ENCODE results near the gene ARHGEF39.

DNA sequence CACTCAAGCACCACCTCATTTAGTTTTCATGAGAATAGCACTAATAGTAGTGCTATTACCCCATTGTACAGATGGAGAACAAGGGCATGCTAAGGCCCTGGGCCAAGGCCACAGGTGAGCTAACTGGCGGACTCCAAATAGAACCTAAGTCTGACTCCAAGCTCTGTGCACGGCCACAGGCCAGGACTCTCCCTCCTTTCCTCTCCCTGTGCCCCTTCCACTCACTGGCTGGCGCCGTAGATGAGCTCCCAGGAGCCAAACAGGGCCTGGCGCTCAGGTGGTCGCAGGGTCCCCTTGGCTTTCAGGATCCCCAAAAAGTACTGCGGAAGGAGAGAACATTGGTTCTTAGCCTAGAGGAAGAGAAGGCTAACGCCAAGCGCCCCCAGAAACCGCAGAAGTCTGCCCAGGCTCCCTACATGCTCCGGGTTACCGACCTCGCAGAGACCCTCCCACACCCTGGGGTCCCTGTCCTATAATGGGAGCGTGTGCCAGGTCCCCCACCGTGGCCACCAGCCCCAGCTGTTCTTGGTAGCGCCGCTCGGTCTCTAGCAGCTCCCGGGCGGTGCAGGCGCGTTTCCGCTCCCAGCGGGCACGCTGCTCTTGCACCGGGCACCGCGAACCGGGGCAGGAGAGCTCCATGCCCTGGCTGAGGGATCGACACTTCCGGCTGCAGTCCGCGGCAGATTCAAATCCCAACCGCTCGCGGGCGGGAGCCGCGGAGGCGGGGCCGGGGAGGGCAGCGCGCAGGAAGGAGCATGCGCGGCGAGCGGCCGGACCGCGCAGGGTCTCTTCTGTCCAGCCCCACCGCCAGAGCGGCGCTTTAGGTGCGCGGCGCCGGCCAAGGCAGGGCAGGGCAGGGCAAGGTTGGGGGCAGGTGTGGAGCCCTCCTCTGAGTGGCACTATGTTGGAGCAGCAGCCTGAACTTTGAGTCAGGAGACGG lies at the start of gene ARHGEF39:
- TF ChIP-seq POLR2A (IDR thresholded peaks at IDR 0.05): peak in 1 of 2 donors; percentile 48
- TF ChIP-seq, protein P1, sequence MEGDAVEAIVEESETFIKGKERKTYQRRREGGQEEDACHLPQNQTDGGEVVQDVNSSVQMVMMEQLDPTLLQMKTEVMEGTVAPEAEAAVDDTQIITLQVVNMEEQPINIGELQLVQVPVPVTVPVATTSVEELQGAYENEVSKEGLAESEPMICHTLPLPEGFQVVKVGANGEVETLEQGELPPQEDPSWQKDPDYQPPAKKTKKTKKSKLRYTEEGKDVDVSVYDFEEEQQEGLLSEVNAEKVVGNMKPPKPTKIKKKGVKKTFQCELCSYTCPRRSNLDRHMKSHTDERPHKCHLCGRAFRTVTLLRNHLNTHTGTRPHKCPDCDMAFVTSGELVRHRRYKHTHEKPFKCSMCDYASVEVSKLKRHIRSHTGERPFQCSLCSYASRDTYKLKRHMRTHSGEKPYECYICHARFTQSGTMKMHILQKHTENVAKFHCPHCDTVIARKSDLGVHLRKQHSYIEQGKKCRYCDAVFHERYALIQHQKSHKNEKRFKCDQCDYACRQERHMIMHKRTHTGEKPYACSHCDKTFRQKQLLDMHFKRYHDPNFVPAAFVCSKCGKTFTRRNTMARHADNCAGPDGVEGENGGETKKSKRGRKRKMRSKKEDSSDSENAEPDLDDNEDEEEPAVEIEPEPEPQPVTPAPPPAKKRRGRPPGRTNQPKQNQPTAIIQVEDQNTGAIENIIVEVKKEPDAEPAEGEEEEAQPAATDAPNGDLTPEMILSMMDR (IDR thresholded peaks at IDR 0.05): no peak
- peak; percentile 55 to 70 (median 66) for TF ChIP-seq POLR2AphosphoS5 (IDR thresholded peaks at IDR 0.05)
- TF ChIP-seq EP300 (IDR thresholded peaks at IDR 0.05): no peak

Measured in sigmoid colon (tissue), 4 donors.